Measurements from ENCODE around the gene FBXL5.

DNA sequence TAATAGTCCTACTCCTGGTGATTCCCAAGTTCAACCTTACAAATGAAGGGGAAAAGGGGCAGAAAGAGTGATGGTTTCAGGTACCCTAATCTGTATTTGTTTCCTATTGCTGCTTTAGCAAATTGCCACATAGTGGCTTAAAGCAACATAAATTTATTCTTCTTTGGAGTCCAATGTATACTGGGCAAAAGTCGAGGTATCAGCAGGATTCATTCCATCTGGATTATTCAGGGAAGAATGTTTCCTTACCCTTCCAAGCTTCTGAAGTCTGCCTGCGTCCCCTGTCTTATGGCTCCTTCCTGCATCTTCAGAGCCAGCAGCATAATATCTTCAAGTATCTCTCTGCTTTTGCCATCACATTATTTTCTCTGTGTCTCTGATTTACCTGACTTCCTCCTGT, 37.4 kb upstream of the FBXL5 start:
- TF ChIP-seq POLR2A (IDR thresholded peaks at IDR 0.05; ENCODE audit: low read depth, low read length) (no peak), EZH2 (IDR thresholded peaks at IDR 0.05; ENCODE audit: borderline replicate concordance, low read depth, low read length, severe bottlenecking) (no peak), FOS (IDR thresholded peaks at IDR 0.05; ENCODE audit: borderline replicate concordance, insufficient read depth, low read length) (no peak)
- TF ChIP-seq, protein P1, sequence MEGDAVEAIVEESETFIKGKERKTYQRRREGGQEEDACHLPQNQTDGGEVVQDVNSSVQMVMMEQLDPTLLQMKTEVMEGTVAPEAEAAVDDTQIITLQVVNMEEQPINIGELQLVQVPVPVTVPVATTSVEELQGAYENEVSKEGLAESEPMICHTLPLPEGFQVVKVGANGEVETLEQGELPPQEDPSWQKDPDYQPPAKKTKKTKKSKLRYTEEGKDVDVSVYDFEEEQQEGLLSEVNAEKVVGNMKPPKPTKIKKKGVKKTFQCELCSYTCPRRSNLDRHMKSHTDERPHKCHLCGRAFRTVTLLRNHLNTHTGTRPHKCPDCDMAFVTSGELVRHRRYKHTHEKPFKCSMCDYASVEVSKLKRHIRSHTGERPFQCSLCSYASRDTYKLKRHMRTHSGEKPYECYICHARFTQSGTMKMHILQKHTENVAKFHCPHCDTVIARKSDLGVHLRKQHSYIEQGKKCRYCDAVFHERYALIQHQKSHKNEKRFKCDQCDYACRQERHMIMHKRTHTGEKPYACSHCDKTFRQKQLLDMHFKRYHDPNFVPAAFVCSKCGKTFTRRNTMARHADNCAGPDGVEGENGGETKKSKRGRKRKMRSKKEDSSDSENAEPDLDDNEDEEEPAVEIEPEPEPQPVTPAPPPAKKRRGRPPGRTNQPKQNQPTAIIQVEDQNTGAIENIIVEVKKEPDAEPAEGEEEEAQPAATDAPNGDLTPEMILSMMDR (IDR thresholded peaks at IDR 0.05; ENCODE audit: extremely low read depth in 1 of 2, insufficient read depth in 1 of 2, low read depth in 1 of 2, low read length in 2 of 2), result no peak
